Activated CD8-positive, alpha-beta memory T cell treated with anti-CD3 and anti-CD28 coated beads, Interleukin-2, amount 10 ng/mL, durations not matched to agents 7 days and 5 days (primary cell): ENCODE results near the gene PPP4C. TPM values are rescaled to one million over a fixed set of nuclear protein-coding genes. Genes with fewer than 3 reads are reported as not detected.

Experiments used
- ATAC-seq: fragments of 150-1000 bp; cut with Tn5 transposase; one replicate; pipeline ENCODE4 v1.10.0; 2021; ENCODE audit warnings: moderate library complexity
- CTCF ChIA-PET: fragments of 350-600 bp; sonication (Branson Sonifier 250); formaldehyde crosslinking; loops from one replicate; lab custom pipeline; 2021; ENCODE audit warnings: antibody characterized with exemption; lab: Charles Lee
- DNase-seq: peaks from one replicate; pipeline ENCODE4 v3.0.0-alpha.2; 2020
- H3K27ac Mint-ChIP-seq: one replicate; pipeline ENCODE4 v1.8.0; 2021; ENCODE audit warnings: mild to moderate bottlenecking, mixed read lengths
- H3K27me3 Mint-ChIP-seq: one replicate; pipeline ENCODE4 v1.8.0; 2021; ENCODE audit warnings: mixed read lengths
- H3K36me3 Mint-ChIP-seq: one replicate; pipeline ENCODE4 v1.8.0; 2021; ENCODE audit warnings: mild to moderate bottlenecking, mixed read lengths
- H3K4me1 Mint-ChIP-seq: one replicate; pipeline ENCODE4 v1.8.0; 2021; ENCODE audit warnings: mixed read lengths
- H3K4me3 Mint-ChIP-seq: one replicate; pipeline ENCODE4 v1.8.0; 2021; ENCODE audit warnings: mild to moderate bottlenecking, moderate library complexity, mixed read lengths
- H3K9me3 Mint-ChIP-seq: one replicate; pipeline ENCODE4 v1.8.0; 2022; ENCODE audit warnings: low read depth, mixed read lengths
- total RNA-seq, 2 experiments: library from RNA; stranded (reverse); gene quantifications; one replicate each; pipeline ENCODE4 v1.2.3, GENCODE V29; 2021

Gene PPP4C
- total RNA-seq, 2 experiments from 2014 or later = 149 to 161 TPM

DNA sequence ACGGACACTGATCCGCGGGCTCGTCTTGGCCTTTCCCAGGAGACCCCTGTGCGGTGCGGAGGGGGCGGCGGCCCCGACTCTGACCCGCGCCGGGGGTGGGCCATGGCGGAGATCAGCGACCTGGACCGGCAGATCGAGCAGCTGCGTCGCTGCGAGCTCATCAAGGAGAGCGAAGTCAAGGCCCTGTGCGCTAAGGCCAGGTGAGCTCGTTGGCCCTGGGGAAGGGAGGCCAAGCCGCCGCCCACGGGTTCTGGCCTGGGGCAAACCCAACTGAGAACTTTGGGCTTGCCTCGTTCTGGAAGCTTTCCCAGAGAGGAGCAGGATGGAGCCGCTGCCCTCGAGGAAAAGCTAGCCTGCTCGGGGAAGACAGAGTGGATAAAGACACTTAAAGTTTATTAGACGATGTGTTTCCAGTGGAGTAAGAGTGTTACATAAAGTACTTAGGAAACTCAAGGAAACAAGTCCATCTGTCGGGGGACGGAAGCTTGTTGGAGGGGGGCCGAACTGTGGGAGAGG lies 540 bp downstream of the PPP4C start:
- H3K9me3 Mint-ChIP-seq = no peaks in the 10 kb centered on the region
- CTCF ChIA-PET = interaction anchor here (0.8 to 7.5 kb wide), 5 partner anchors 10 to 67 kb away, joined by 3 to 82 read pairs (median 5); partner anchors contain the start of genes ALDOA and TBX6

DNA sequence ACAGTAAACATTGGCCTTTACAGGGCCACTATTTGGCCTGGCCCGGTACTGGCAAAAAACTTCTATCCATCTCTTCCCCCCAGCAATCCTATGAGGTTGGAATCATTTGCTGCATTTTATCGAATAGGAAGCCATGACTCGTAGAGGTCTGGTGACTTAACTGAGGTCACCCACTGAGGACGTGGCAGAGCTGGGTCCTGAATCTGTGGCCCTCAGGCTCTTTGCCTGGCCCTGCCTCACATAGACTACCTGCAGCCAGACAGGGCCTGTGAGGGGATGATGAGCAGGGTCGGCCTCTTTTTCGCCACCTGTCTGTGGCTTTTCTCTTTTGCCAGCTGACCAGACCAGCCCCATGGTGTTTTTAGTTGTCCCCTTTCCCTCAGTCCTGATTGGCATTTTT lies 1.9 kb downstream of the PPP4C start:
- peaks cover 35% of the 10 kb centered on the region for H3K4me1 Mint-ChIP-seq
- no peaks in the 10 kb centered on the region for H3K9me3 Mint-ChIP-seq
- peak overlapping the region; percentile 6 for H3K27ac Mint-ChIP-seq
- DNase-seq (no peak), ATAC-seq (no peak)
- H3K27me3 Mint-ChIP-seq = no peaks in the 10 kb centered on the region
- CTCF ChIA-PET = interaction anchor here (1.5 to 7.5 kb wide), 2 partner anchors 13 to 23 kb away, joined by 5 to 82 read pairs; partner anchors contain the start of gene TBX6
- H3K36me3 Mint-ChIP-seq = peaks cover 48% of the 10 kb centered on the region
- H3K4me3 Mint-ChIP-seq = peak overlapping the region; percentile 85

More for the DNA sequence above, 540 bp downstream of the PPP4C start:
- Mint-ChIP-seq H3K4me1 (peaks cover 37% of the 10 kb centered on the region), H3K27me3 (no peaks in the 10 kb centered on the region), H3K4me3 (peak overlapping the region; percentile 85), H3K36me3 (peaks cover 47% of the 10 kb centered on the region), H3K27ac (peak overlapping the region; percentile 87)
- ATAC-seq (peak; percentile 40), DNase-seq (no peak)

DNA sequence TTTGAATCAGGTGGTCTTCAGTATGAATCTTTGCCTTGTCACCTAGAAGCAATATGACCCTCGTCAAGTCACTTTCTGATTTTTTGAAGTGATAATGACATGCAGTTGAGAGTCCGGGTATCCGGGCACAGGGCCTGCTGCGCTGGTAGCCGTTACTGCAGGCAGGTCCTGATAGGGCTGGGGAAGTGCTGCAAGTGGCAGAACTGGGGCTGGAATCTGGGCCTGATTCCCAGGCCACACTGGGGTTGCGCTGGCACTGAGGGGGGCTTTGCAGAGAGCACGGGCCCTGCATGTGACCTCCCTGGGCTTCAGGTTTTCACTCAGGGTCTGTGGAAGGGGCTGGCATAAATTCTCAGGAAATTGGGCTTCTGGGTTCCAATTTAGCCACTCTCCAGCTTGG lies 3.0 kb downstream of the PPP4C start:
- Mint-ChIP-seq H3K4me3 (no peak overlapping the region), H3K27ac (no peak overlapping the region), H3K36me3 (peaks cover 54% of the 10 kb centered on the region), H3K27me3 (no peaks in the 10 kb centered on the region), H3K4me1 (peaks cover 34% of the 10 kb centered on the region), H3K9me3 (no peaks in the 10 kb centered on the region)
- DNase-seq (no peak), ATAC-seq (no peak)
- CTCF ChIA-PET = interaction anchor here (1.2 to 7.5 kb wide), 2 partner anchors 12 to 33 kb away, joined by 4 to 82 read pairs; partner anchors contain the start of gene TBX6

DNA sequence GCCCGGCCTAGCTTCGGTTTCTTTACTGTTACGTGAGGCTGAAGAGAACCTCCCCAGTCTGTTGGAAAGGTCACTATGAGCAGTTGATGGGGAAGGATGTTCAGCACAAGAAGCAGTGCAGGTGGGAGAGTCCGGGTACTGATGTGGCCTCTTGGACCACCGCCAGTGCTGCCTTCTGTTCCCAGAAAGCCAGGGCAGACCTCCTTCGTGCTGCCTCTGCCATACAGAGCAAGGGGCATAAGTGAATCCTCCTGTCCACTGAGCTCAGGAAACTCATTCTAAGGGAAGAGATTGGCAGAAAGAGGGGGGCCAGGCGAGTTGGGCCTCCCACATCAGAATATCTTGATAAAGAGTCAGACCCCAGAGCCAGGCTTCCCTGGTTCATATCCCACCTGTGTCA lies 3.7 kb downstream of the PPP4C start:
- Mint-ChIP-seq H3K27ac (no peak overlapping the region), H3K4me3 (no peak overlapping the region), H3K4me1 (peaks cover 35% of the 10 kb centered on the region), H3K9me3 (no peaks in the 10 kb centered on the region), H3K27me3 (no peaks in the 10 kb centered on the region), H3K36me3 (peaks cover 56% of the 10 kb centered on the region)
- no peak for DNase-seq
- CTCF ChIA-PET = interaction anchor here (0.9 to 7.5 kb wide), 4 partner anchors 12 to 33 kb away, joined by 3 to 82 read pairs (median 4); partner anchors contain the start of genes ALDOA and TBX6
- ATAC-seq = no peak

DNA sequence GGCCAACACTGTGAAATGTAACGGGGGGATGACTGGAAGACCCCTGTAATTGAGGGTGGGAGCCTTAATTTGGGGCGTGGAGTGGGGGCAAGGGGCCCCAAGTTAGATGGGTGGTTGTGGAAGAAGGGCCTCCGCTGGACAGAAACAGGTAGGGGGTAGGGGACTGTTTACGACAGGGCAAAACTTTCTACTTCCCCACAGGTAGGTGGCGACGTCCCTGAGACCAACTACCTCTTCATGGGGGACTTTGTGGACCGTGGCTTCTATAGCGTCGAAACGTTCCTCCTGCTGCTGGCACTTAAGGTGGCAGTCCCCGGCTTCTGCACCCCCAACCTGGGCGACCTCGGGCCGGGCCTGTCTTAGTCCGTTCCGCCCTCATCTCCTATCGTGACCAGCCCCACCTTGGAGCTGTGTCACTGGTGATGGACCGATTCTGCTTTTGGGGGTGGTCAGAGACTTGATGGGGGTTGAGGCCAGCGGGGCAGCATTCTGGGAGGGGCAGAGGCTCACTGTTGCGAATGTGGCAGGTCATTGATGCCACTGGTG lies 6.8 kb downstream of the PPP4C start:
- no peaks in the 10 kb centered on the region for H3K27me3 Mint-ChIP-seq
- H3K27ac Mint-ChIP-seq = no peak overlapping the region
- DNase-seq (no peak), ATAC-seq (no peak)
- H3K4me1 Mint-ChIP-seq = peaks cover 15% of the 10 kb centered on the region
- no peak overlapping the region for H3K4me3 Mint-ChIP-seq
- CTCF ChIA-PET = interaction anchor here (0.7 to 7.5 kb wide), 3 partner anchors 8 to 22 kb away, joined by 3 to 82 read pairs (median 3); partner anchors contain the start of genes ALDOA and TBX6
- H3K36me3 Mint-ChIP-seq = peaks cover 52% of the 10 kb centered on the region
- no peaks in the 10 kb centered on the region for H3K9me3 Mint-ChIP-seq

DNA sequence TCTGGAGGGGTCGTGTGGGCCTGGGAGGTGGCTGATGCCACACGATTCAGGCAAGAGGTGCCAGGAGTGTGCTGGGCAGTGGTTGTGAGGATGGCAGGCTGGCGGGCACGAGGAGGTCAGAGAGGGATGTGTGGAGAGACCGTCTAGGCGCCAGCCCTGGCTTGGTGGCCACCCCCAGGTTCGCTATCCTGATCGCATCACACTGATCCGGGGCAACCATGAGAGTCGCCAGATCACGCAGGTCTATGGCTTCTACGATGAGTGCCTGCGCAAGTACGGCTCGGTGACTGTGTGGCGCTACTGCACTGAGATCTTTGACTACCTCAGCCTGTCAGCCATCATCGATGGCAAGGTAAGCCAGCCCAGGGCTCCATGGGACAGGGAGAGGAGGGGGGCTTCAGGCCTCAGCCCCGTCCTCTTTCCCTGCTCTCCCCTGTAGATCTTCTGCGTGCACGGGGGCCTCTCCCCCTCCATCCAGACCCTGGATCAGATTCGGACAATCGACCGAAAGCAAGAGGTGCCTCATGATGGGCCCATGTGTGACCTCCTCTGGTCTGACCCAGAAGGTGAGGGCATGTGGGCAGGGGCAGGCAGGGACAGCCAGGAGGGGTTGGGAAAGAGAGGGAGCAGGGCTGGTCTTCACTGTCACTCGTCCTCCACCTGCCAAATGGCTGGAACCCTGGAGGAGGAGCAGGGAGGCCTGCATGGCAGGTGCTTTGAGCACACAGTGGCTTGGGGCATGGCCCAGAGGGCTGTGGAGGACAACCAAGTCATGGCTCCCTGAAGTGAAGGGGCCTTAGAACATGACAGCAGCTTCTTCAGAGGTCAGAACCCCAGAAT lies 7.6 kb downstream of the PPP4C start:
- H3K9me3 Mint-ChIP-seq = no peaks in the 10 kb centered on the region
- peaks cover 46% of the 10 kb centered on the region for H3K36me3 Mint-ChIP-seq
- CTCF ChIA-PET = interaction anchor here (7.5 kb wide), 1 partner anchor 8 kb away, joined by 82 read pairs; the partner anchor contains the start of gene TBX6
- no peaks in the 10 kb centered on the region for H3K27me3 Mint-ChIP-seq
- no peak overlapping the region for H3K4me3 Mint-ChIP-seq
- H3K4me1 Mint-ChIP-seq = peaks cover 6% of the 10 kb centered on the region
- no peak for DNase-seq
- no peak overlapping the region for H3K27ac Mint-ChIP-seq
- ATAC-seq = no peak

DNA sequence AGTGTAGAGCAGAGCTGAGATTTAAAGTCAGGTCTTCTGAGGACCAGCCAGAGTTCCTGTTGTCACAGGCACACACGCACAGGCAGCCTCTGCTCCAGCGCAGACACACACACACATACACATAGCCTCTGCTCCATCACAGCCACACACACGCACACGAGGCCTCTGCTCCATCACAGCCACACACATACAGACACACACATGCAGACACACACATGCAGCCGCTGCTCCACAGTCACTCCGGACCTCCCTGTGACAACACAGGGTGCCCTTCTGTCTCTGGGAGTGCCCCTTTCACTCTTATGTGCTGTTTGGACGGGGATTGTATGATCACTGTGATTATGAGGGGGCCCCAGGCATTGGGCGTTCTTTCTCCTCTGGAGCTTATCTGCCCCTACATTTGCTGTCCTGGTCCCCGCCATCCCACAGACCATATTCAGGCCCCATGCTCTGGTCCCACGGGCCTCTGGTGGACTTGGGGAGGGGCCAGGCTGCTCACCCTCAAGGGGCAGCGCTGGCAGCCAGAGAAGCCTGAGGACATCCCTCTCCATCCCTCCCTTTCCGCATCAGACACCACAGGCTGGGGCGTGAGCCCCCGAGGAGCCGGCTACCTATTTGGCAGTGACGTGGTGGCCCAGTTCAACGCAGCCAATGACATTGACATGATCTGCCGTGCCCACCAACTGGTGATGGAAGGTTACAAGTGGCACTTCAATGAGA lies 8.5 kb downstream of the PPP4C start:
- no peak for DNase-seq
- Mint-ChIP-seq H3K4me1 (peaks cover 5% of the 10 kb centered on the region), H3K27ac (peak overlapping the region; percentile 5), H3K27me3 (no peaks in the 10 kb centered on the region), H3K9me3 (no peaks in the 10 kb centered on the region), H3K4me3 (no peak overlapping the region), H3K36me3 (peaks cover 42% of the 10 kb centered on the region)
- ATAC-seq = no peak
- CTCF ChIA-PET = interaction anchor here (0.9 kb wide), 1 partner anchor 23 kb away, joined by 3 read pairs; no protein-coding TSS in a partner anchor

DNA sequence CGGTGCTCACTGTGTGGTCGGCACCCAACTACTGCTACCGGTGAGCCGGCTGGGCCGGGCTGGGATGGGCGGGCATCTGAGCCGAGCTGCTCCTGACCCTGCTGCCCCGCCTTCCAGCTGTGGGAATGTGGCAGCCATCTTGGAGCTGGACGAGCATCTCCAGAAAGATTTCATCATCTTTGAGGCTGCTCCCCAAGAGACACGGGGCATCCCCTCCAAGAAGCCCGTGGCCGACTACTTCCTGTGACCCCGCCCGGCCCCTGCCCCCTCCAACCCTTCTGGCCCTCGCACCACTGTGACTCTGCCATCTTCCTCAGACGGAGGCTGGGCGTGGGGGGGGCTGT lies 9.0 kb downstream of the PPP4C start:
- Mint-ChIP-seq H3K9me3 (no peaks in the 10 kb centered on the region), H3K27ac (no peak overlapping the region), H3K4me3 (no peak overlapping the region), H3K4me1 (peaks cover 6% of the 10 kb centered on the region), H3K36me3 (peaks cover 36% of the 10 kb centered on the region), H3K27me3 (no peaks in the 10 kb centered on the region)
- no peak for DNase-seq
- CTCF ChIA-PET = interaction anchor here (0.9 kb wide), 1 partner anchor 24 kb away, joined by 3 read pairs; no protein-coding TSS in a partner anchor
- ATAC-seq = no peak

DNA sequence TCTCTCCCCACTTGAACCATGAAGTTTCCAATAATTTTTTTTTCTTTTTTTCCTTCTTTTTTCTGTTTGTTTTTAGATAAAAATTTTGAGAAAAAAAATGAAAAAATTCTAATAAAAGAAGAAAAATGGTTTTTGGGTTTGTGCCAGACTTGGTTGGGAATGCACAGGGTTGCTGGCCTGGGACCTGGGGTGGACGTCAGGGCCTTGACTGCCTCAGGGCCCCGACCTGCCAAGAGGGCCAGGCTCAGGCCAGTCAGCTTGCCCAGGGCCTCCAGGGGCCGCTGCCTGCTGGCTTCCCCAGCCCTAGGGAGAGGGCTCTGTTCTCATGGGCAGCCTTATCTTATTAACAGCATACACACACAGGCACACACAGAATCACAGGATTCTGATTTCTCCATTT lies 9.5 kb downstream of the PPP4C start:
- H3K27ac Mint-ChIP-seq = no peak overlapping the region
- H3K27me3 Mint-ChIP-seq = no peaks in the 10 kb centered on the region
- peaks cover 35% of the 10 kb centered on the region for H3K36me3 Mint-ChIP-seq
- no peak overlapping the region for H3K4me3 Mint-ChIP-seq
- CTCF ChIA-PET = interaction anchor here (0.9 kb wide), 1 partner anchor 24 kb away, joined by 3 read pairs; no protein-coding TSS in a partner anchor
- DNase-seq (no peak), ATAC-seq (no peak)
- H3K9me3 Mint-ChIP-seq = no peaks in the 10 kb centered on the region
- peaks cover 10% of the 10 kb centered on the region for H3K4me1 Mint-ChIP-seq

DNA sequence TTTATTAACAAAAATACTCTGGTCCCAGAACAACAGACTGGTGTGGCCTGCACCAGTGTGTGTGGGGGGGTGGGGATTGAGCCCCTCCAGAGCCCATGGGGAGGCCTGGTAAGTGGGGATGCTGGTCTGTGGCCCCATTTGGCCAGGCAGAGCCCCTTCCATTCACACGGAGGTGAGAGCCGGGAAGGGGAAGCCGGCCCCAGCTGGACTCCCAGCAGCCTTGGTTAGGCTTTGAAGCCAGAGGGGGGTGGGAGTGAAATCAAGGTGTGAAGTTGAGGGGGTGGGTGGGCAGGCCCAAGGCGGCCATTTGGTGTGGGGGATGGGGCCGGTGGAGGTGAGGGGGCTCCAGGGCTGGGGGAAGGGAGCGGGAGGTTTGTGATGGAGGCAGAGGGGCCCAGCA lies 10.0 kb downstream of the PPP4C start:
- ATAC-seq (no peak), DNase-seq (no peak)
- CTCF ChIA-PET = no interaction called here
- no peak overlapping the region for H3K4me3 Mint-ChIP-seq
- H3K27me3 Mint-ChIP-seq = no peaks in the 10 kb centered on the region
- no peak overlapping the region for H3K27ac Mint-ChIP-seq
- H3K4me1 Mint-ChIP-seq = peaks cover 14% of the 10 kb centered on the region
- no peaks in the 10 kb centered on the region for H3K9me3 Mint-ChIP-seq
- H3K36me3 Mint-ChIP-seq = peaks cover 33% of the 10 kb centered on the region

DNA sequence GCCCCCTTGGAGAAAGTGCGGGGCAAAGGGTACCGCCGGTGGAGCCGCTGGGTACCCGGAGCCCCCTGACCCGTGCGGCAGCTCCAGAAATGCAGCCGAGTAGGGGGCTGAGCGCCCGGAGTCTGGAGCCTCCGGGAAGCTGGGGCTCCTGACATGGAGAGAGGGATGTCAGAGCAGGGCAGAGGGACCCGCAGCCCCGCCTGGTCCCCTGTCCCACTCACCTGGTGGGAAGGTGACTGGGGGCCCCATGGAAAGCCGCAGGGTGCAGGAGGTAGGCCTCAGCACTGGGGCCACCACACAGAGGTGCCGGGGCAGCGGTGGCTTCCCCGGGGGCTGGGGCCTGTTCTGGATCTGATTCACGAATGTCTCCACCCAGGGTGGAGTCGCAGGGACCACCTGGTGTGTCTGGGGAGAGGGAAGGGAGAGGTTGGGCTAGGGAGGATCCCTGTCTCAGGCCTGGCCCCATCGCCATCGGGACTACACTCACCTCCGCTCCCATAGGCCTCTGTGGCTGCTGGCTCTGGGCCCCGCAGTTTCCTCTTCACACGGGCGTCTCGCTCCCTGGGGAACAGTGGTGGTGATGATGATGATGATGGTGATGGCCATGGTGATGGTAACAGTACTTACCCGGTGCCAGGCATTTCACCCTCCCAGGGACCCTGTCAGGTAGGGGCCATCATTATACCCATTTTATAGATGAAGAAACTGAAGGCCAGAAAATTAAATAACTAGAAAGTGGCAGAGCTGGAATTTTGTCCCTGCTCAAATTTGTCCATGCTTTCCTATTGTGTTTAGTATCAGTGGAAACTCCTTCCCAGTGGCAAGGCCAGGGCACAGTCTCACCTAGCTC lies 10.7 kb downstream of the PPP4C start:
- CTCF ChIA-PET = no interaction called here
- peaks cover 17% of the 10 kb centered on the region for H3K4me1 Mint-ChIP-seq
- no peak overlapping the region for H3K4me3 Mint-ChIP-seq
- peaks cover 27% of the 10 kb centered on the region for H3K36me3 Mint-ChIP-seq
- no peaks in the 10 kb centered on the region for H3K27me3 Mint-ChIP-seq
- DNase-seq (no peak), ATAC-seq (no peak)
- H3K9me3 Mint-ChIP-seq = no peaks in the 10 kb centered on the region
- H3K27ac Mint-ChIP-seq = no peak overlapping the region

DNA sequence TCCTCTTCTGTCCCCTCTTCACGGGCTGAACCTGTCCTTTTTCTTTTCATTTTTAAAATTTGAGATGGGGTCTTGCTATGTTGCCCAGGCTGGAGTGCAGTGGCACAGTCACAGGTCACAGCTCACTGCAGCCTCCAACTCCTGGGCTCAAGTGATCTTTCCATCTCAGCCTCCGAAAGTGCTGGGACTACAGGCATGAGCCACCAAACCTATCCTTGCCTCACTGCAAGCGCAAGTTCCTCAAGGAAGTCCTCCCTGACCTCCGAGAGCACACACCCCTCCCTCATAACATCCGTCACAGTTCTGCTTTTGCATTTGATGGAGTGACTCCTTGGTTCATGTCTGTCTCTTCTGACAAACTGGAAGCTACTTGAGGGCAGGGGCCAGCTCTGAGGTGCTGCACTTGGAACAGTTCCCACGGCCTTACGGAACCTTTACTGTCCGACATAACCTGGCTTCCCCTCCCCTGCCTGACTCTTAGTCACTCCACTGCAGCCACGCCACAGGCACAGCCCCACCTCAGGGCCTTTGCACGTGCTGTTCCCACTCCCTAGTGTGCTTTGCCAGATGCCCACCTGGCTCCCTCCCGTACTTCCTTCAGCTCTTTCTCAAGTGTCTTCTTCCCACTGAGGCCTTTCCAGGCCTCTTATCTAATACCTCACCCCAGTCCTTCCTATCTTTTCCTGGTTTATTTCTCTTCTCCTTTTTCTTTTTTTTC lies 11.5 kb downstream of the PPP4C start:
- no peak overlapping the region for H3K4me3 Mint-ChIP-seq
- no peaks in the 10 kb centered on the region for H3K27me3 Mint-ChIP-seq
- H3K9me3 Mint-ChIP-seq = no peaks in the 10 kb centered on the region
- H3K4me1 Mint-ChIP-seq = peaks cover 22% of the 10 kb centered on the region
- CTCF ChIA-PET = no interaction called here
- ATAC-seq (no peak), DNase-seq (no peak)
- H3K27ac Mint-ChIP-seq = no peak overlapping the region
- peaks cover 22% of the 10 kb centered on the region for H3K36me3 Mint-ChIP-seq
